Renal cortex interstitium (tissue), 3 donors: ENCODE data around the gene SMIM44. TPM values are rescaled to one million over a fixed set of nuclear protein-coding genes. Genes with fewer than 3 reads are reported as not detected.

Experiments
- polyA plus RNA-seq, 3 donors: library from polyadenylated mRNA; unstranded; fragments of 120-200 nt; gene quantifications; one replicate each; pipeline ENCODE4 v1.2.1, GENCODE V29; 2013; ENCODE audit not compliant: insufficient read length in 3 of 3

SMIM44 gene
- polyA plus RNA-seq, 3 donors, result 0.22 to 0.74 TPM; not detected in 1

Other genes starting within 250 kb of the SMIM44 start
- 10 to 100 TPM; 19.6 to 30.0 (median 28.3) TPM for gene NFIC, start 116.9 kb downstream of the SMIM44 start, polyA plus RNA-seq
- gene SMIM24, start 2.9 kb downstream of the SMIM44 start, polyA plus RNA-seq, result 100 to 1,000 TPM; 440 to 614 (median 522) TPM
- 10 to 100 TPM in 1 of 3 donors, 1 to 10 TPM in 2; 5.4 to 11.8 (median 9.6) TPM for gene DOHH, start 17.2 kb upstream of the SMIM44 start, polyA plus RNA-seq
- gene FZR1, start 22.9 kb upstream of the SMIM44 start, polyA plus RNA-seq, result 10 to 100 TPM; 41.8 to 65.0 (median 55.1) TPM
- gene TEKTIP1, start 55.7 kb upstream of the SMIM44 start, polyA plus RNA-seq, result 10 to 100 TPM in 1 of 3 donors, 1 to 10 TPM in 2; 3.3 to 10.7 (median 6.5) TPM
- gene MFSD12, start 74.1 kb upstream of the SMIM44 start, polyA plus RNA-seq, result 10 to 100 TPM; 44.0 to 93.7 (median 60.7) TPM
- 10 to 100 TPM; 67.6 to 94.6 (median 91.9) TPM for gene HMG20B, start 89.5 kb upstream of the SMIM44 start, polyA plus RNA-seq
- gene GIPC3, start 102.0 kb upstream of the SMIM44 start, polyA plus RNA-seq, result 1 to 10 TPM; 3.1 to 3.8 (median 3.6) TPM
- gene TBXA2R, start 123.4 kb upstream of the SMIM44 start, polyA plus RNA-seq, result 1 to 10 TPM; 2.2 to 4.2 (median 3.5) TPM
- 10 to 100 TPM; 17.5 to 30.8 (median 28.9) TPM for gene CACTIN, start 143.3 kb upstream of the SMIM44 start, polyA plus RNA-seq
- 10 to 100 TPM; 19.7 to 30.2 (median 28.9) TPM for gene PIP5K1C, start 217.0 kb upstream of the SMIM44 start, polyA plus RNA-seq
- 10 to 100 TPM in 2 of 3 donors, 1 to 10 TPM in 1; 8.3 to 14.8 (median 11.1) TPM for gene TJP3, start 224.9 kb upstream of the SMIM44 start, polyA plus RNA-seq